Suppressor macrophage treated with lipopolysaccharide for 1 hour (primary cell): ENCODE measurements around the gene PSMD9.
"Not testable (repeated sequence)": the region's sequence is repeated elsewhere in the genome, so short reads cannot be mapped to it uniquely, and the experiment has no call there.

ENCODE experiments used
- DNase-seq, 3 donors: peaks; one replicate each; pipeline ENCODE4 v3.0.0-alpha.2; 2020 to 2022

PSMD9 gene, protein sequence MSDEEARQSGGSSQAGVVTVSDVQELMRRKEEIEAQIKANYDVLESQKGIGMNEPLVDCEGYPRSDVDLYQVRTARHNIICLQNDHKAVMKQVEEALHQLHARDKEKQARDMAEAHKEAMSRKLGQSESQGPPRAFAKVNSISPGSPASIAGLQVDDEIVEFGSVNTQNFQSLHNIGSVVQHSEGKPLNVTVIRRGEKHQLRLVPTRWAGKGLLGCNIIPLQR

DNA sequence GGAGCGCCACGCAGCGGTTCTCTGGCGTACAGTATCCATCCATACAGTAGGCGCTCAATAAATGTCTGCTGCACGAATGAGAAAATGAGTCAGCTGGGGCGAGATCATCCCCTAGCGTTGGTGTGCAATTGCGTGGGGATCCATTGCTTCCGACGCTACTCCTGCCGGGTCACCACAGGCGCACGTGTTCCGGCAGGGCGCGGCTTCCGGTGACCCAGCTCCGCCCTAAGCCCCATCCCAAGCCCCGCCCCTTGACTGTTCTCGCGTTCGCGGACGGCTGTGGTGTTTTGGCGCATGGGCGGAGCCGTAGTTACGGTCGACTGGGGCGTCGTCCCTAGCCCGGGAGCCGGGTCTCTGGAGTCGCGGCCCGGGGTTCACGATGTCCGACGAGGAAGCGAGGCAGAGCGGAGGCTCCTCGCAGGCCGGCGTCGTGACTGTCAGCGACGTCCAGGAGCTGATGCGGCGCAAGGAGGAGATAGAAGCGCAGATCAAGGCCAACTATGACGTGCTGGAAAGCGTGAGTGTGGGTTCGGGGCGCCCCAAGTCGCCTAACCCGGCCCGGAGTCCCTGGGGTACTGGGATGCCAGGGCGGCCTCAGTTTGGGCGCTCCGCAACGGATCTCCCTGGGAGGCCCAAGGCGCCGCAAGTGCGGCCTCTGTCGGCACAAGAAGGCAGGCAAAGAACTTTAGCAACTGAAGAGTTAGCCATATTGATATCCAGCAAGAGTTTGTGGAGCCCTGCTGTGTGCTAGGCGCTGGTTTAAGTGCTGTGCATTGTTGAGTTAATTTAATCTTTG lies at the start of gene PSMD9:
Gene PSMD9 (plus strand): TSS at position 313 of the 796 bp plus-strand sequence. CDS start 67 bp downstream, at position 380.
- peak; percentile 99 for DNase-seq

DNA sequence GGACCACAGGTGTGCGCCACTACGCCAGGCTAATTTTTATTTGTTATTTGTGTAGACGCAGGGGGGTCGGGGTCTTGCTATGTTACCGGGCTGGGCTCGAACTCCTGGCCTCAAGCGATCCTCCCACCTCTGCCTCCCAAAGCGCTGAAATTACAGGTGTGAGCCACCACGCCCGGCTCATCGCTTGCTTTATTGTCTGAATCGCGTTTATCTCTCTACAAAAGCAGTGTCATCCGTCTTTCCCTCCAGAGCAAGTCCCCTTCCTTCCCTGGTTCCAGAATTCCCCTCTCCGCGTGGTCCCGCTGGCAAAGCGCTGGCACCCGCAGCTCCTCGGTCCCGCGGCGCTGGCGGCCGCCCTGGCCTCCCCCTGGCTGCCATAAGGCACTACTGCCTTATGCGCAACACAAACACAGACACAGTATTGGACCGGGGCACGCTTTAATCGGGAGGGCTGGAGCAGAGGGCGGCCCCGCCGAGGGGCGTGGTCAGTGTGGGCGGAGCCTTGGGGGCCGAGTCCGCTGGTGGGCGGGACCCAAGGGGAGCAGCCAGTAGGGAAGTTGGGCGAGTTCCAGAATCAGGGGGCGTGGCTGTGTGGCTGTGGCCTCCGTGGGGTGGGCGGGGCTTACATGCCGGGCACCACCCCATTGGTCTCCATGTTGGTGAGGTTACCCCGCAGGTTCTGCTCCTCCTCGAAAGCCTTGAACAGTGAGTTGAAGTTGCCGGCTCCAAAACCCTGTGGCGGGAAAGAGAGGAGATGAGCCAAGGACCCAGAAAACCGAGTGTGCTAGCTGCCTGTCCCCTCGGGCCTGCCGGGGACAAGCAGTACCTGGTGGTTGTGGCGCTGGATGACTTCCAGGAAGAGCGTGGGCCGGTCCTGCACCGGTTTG lies 49.2 kb upstream of the PSMD9 start:
- DNase-seq = peak; percentile 99 to 100 (median 100)

DNA sequence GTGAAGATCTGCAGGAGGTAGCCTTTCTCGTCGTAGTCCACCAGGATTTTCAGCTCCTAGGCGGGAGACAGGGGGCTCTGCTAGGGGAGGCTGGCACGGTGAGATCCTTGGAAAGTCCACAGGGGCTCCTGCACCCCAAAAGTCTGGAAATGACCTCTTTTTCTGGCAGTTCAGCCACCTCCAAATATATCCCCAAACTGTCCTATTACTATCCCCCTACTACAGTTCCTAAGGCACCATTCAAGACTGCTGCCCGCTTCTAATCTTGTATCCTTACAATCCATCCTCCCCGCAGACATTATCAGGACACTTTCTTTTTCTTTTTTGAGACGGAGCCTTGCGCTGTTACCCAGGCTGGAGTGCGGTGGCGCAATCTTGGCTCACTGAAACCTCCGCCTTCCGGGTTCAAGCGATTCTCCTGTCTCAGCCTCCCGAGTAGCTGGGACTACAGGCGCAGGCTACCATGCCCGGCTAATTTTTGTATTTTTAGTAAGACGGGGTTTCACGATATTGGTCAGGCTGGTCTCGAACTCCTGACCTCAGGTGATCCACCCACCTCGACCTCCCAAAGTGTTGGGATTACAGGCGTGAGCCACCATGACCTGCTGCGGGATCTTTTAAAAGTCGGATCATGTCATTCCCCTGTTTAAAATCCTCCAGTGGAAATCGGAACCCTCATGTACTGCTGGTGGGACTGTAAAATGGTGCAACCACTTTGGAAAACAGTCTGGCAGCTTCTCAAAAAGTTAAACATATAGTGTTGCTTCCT lies 48.4 kb upstream of the PSMD9 start:
- DNase-seq = peak in 2 of 3 donors; percentile 22 to 45

DNA sequence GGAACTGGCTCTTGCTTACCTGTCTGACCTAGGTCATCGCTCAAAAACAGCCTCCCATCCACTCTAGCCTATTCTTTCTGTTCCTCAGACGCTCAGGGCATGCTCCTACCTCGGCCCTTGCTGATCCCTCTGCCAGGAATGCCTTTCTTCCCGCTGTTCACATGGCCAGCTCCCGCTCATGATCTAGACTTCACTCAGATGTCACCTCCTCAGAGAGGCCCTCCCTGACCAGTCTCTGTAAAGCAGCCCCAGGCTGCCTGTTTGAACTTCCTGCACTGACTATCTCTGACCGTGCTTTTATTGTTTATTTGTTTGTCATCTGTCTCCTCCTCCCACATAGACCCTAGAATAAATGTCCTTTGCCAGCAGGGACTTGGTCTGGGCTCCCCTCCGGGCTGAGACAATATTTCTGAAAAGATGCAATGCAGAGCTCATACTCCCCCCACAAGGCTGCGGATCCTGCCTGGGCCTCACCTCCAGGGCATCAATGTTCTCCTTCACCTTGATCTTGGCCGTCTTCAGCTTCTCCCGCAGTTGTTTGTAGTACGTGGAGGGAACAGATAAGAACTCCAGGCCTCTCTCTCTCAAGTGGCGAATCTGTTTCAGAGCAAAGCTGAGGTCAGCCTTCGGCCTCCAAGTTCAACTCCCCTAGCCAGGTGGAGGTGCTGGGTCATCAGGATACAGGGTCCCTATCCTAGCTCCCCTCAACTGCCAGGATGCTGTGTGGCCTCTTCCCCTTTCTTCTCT lies 45.2 kb upstream of the PSMD9 start:
- DNase-seq = no peak

DNA sequence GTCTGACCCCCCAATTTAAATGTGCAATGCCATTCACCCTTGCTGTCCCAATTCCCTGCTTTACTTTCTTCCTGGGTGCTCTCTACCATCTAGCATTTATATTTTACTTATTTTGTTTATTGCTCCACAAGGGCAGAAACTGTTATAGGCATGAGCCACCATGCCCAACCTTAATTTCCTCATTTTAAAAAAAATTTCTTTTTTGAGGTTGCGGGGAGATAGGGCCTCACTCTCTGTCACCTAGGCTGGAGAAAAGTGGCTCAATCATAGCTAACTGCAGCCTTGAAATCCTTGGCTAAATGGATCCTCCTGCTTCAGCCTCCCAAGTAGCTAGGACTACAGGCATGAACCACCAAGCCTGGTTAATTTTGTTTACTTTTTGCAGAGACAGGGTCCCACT lies 42.9 kb upstream of the PSMD9 start:
- peak in 1 of 3 donors; percentile 33 for DNase-seq

DNA sequence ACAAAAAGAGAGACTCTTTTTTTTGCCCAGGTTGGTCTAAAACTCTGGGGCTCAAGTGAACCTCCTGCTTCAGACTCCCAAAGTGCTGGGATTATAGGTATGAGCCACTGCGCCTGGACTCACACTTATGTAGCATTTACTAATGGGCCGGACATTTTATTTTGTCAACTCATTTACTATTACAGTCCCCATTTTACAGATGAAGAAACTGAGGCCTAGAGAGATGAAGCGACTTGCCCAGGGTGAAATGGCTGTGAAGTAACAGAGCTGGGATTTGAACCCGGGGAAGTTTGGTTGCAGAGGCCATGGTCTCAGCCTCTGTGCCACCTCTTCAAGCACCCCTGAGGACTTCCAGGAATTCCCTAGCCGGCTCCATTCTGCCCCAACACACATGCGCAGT lies 39.4 kb upstream of the PSMD9 start:
- no peak for DNase-seq

DNA sequence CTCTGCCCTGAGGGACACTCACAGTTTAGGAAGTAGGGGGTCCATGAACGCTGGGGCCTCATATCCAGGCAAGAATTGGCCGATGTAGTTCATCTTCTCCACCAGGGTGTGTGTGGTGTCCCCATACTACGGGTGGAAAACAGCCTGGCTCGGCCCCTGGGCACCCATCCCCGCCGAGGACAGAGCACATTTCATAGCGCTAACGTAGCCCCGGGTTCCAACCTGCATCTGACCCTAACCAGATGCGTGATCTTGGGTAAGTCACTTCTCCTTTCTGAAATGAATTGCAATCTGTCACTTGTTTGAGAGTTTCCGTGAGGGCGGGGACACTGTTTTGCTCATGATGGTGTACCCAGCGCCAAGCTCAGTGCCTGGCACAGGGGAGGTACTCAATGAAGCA lies 38.9 kb upstream of the PSMD9 start:
- DNase-seq = peak; percentile 41 to 61 (median 54)

DNA sequence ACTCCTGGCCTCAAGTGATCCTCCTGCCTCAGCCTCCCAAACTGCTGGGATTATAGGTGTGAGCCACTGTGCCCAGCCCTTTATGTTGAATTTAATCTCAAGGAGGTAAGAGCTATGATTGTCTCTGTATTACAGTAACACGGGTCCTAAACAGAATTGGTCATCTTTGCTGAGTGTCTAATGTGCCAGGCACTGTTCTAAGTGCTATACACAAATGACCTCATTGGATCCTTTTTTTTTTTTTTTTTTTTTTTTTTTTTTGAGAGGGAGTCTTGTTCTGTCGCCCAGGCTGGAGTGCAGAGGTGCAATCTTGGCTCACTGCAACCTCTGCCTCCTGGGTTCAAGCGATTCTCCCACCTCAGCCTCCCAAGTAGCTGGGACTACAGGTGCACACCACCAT lies 36.2 kb upstream of the PSMD9 start:
- DNase-seq = not testable (repeated sequence)

DNA sequence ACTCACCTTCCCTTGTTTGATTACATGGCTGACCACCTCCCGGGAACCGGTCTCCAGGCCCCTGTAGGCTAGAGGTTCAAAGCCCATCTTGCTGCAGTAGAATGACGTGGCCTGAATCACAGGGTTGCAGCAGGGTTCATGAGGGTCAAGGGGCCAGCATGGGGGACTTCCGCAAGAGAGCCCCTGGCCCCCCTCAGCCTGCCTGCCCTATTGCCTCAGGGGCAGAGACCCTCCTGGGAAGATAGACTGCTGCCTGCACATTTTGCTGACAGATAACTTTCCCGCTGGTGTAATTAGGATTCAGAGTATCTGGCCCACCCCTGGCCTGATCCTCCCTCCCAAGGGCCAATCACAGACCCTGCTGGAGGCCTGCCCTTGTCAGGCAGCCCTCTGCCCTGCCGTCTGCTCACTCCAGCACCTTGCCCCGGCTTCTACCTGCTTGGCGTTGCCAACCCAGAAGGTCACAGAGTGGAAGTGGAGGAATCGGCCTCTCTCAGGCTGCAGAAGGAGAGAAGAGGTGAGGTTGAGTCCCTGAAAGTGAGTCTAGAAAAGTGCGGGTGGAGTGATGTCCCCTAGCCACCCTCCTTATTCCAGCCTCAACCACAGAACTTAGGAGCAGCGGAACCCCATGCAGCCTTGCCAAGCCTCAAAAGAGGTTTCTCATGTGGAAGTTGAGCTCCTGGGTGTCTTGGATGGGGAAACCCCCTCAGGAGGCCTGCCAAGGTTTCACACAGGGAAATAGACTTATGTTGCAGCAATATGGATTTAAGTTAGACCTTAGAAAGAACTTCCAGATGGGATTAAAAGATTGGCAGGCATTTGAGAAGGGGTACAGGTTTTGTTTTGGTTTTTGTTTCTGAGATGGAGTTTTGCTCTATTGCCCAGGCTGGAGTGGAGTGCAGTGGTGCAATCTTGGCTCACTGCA lies 31.0 kb upstream of the PSMD9 start:
- DNase-seq = peak in 2 of 3 donors; percentile 27 to 34

DNA sequence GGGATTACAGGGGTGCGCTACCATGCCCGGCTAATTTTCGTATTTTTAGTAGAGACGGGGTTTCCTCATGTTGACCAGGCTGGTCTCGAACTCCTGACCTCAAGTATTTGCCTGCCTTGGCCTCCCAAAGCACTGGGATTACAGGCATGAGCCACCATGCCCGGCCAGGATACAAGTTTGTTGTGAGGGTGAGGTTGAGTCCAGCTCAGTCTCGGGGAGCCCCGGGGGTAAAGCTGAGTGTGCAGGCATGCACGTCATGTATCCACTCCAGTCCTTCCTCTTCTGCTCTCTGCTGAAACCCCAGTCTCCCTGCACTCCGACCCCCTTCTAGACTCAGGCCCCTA lies 30.3 kb upstream of the PSMD9 start:
- DNase-seq = no peak

DNA sequence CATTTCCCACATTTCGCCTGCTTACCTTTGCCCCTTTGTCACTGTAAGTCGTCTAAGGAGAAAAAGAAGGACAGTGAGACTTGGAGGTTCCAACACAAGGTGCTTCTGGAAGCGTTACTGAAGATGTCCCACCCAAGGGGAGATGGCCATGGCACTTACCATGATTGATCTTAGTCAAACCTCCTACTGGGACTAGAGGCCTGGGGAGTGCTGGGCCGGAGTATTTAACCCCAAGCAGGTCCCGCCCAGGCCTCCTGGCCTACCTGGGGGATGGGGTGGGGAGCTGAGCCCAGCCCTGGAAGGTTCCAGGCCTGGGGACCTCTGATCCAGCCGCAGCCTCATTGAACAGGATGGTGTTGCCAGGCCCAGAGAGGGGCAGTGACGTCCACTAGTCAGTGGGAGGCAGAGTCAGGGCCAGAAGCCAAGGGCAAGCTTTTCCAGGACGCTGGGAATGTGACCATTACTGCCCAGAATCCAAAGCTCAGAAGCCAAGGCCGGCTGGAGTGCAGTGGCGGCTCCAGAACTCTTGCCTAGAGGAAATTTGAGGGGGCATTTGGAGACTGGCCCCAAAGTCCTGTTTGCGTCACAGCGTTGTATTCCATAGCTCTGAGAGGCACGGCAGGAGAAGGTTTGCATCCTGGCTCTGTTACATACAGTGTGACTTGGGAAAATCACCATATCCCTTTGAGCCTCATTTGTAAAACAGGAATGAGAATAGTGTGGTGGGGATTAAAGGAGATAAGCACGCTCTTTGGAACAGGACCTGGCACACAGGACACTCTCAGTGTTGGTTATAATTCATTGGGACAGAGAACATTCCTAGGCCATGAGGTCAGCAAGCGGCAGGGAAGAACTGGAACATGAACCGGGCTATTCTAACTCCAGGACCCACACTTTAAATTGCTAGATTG lies 29.7 kb upstream of the PSMD9 start, which contains the start of gene HPD:
Gene HPD (minus strand): TSS at position 198 of the 911 bp plus-strand sequence. CDS start 36 bp downstream, at position 162.
- DNase-seq = no peak

DNA sequence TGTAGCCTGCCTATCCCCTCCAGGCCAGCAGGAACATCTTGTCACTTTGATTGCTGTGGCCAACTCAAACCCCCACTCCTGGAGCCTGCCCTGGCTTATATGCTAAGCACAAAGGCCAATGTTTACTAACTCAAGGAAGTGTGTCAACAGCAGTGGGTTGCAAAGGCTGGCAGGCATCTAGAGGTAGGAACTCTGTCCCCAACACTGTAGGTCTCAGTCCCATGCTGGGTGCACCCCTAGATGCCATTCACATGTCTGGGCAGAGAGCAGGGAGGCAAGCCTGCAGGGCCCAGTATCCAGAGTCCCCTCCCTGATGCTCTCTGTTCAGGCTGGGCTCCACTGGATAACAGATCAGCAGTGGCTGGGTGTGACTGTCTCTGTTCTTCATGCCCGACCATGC lies 28.3 kb upstream of the PSMD9 start:
- DNase-seq = no peak

DNA sequence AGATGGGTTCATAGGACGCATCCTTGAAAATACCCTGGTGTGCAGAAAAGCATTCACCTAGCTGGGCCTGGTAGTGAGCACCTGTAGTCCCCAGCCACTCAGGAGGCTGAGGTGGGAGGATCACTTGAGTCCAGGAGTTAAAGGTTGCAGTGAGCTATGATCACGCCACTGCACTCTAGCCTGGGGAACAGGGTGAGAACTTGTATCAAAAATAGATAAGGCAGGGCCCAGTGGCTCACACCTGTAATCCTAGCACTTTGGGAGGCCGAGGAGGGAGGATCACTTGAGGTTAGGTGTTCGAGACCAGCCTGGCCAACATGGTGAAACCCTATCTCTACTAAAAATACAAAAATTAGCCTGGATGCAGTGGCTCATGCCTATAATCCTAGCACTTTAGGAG lies 27.9 kb upstream of the PSMD9 start:
- not testable (repeated sequence) for DNase-seq

DNA sequence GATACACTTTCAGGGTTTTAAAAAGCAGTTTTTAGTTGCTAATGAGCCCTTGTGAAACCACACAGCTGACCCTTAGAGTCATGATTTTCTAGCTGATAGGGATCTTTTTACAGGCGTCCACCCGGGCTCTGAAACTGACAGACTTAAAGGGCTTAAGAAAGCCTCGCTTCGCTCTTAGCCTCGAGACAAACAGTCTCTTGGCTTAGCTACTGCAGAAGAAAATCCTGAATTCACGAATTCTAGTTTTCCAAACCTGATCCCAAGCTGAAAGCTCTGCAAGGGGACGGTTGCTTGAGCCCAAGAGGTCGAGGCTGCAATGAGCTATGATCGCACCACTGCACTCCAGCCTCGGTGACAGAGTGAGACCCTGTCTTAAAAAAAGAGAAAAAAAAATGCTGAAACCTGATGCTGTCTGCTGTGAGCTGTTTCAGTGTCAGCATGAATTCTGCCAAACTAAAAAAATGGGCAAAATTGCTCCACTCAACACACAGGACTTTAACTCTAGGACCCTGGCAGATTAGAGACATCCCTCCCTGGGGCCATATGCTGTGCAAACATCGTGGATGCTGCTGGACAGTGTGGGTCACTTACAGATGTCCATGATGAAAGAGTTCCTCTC lies 26.8 kb upstream of the PSMD9 start:
- DNase-seq = no peak

DNA sequence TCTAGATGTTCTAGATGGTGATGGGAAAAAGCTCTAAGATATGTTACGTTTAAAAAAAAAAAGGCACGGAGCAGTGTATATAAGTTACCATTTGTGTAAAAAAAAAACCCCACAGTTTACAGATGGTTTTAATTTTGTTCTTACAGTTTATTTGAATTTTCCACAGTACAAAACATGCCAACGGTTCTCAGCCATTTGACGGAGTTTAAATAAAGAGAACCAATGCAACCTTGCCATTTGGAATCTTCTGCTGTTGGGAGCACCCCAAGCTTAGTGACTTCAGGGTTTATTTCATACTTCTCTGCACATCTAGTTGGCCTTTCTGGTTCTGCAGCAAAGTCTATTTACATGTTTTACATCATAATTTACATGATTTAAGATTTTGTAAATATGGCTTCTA lies 22.3 kb upstream of the PSMD9 start:
- DNase-seq = no peak

DNA sequence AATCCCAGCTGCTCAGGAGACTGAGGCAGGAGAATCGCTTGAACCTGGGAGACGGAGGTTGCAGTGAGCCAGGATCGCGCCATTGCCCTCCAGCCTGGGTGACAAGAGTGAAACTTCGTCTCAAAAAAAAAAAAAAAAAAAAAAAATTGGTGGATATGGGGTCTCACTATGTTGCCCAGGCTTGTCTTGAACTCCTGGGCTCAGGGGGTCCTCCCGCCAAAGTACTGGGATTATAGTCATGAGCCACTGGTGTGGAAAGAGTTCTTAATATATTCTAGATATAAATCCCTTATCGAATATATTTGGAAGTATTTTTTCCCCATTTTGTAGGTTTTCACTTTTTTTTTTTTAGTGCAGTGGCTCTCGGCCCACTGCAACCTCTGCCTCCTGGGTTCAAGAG lies 19.4 kb upstream of the PSMD9 start:
- not testable (repeated sequence) for DNase-seq

DNA sequence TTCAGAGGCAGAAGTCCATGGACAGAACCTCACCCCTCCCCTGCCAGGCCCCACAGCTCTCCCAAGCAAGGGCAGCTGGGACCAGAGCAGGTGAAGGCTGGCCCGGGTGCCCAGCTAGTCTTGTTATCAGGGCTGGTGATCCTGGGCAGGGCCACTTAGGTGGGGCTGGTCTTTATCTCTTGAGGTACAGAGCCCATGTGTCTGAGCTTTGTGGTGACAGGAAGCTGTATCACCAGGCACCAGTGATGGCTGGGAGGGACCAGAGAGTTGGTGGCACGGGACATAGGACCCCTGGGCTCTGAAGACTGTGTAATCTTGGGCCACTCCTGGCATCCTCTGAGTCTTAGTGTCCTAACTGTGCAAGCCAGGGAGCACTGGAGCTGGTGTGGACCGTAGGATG lies 17.1 kb upstream of the PSMD9 start:
- DNase-seq = no peak

DNA sequence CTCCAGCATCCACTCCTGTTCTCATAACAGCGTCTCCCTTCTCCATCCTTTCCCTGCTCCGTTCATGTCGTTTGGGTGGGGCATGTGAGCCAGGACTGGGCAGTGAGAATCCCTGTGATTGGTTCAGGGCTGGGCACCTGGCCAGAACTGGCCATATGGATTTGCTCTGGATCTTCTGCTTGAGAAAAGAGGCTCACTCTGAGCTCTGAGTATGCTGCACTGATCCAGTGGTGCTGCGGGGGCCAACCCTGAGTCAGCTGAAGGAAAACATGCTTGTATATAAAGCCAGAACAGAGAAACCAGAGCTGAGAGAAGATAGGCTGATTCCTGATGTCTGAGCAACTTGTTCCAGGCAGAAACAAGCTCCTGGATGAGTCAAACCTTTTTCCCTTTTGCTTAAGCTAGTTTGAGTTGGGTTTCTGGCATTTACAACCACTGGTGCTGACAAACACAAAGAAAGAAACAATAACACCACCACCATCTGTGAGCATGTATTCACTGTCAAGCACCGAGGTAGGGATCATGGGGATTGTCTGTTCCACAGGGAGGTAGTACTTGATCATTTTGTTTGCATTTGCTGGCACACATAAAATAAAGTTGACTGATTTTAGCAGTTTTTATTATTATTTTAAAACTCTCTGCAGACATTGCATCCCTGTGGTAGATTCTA lies 15.9 kb upstream of the PSMD9 start:
- DNase-seq = peak in 1 of 3 donors; percentile 20

DNA sequence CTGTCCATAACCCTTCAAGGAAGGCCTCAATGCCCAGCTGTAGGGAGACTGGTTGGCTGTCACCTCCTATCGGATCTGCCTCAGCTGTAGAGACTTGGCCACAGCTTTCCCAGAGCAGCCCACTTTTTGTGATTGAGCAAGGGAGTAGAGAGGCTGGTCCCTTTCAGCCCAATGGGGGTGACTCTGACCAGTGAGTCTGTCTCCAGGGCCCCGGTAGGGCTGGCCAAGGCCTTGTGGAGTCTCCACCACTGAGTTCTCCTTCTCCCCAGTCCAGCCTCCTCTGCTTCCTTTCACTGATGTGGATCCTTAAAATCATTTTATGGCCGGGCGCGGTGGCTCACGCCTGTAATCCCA lies 15.4 kb upstream of the PSMD9 start:
- peak in 1 of 3 donors; percentile 17 for DNase-seq
